Ovary (tissue), 3 donors: ENCODE results near the gene PTX3.

Source experiments
- CTCF ChIP-seq, 3 donors: fragments of 450-650 bp in 2 of 3; fragments of 200-600 bp in 1 of 3; IDR thresholded peaks; one replicate each; pipeline versions ENCODE4 v1.5.1 to v1.8.0; 2016 to 2022; ENCODE audit warnings: antibody characterized with exemption in 3 of 3, mild to moderate bottlenecking in 1 of 3
- EP300 ChIP-seq: sonication (generic); formaldehyde crosslinking; IDR thresholded peaks from one replicate; pipeline ENCODE4 v1.6.1; 2017; ENCODE audit warnings: antibody characterized with exemption
- POLR2A ChIP-seq: fragments of 450-650 bp; IDR thresholded peaks from one replicate; pipeline ENCODE4 v1.6.1; 2017; ENCODE audit warnings: antibody characterized with exemption, mild to moderate bottlenecking, moderate library complexity
- donor health status: DM: no; HTN: no; CAD: no.

- TF ChIP-seq EP300 (no peak), CTCF (IDR thresholded peaks at IDR 0.05) (no peak), POLR2A (no peak)
Measured at GRCh38 chr3:157472648-157473047, 36.0 kb downstream of the PTX3 start.
